Stimulated activated CD8-positive, alpha-beta memory T cell treated with anti-CD3 and anti-CD28 coated beads, Interleukin-7, amount 100 ng/mL, for 24 hours (primary cell): ENCODE data around the gene RPRD2.
"Not testable (repeated sequence)": the region's sequence is repeated elsewhere in the genome, so short reads cannot be mapped to it uniquely, and the experiment has no call there.

Source experiments
- DNase-seq: peaks from one replicate; pipeline ENCODE4 v3.0.0-alpha.2; 2020; ENCODE audit warnings: low read depth

Gene RPRD2

GRCh38 chr1:150389650-150390049, 25.7 kb downstream of the RPRD2 start:
- no peak for DNase-seq

GRCh38 chr1:150392627-150393026, 28.7 kb downstream of the RPRD2 start:
- no peak for DNase-seq

- DNase-seq, result not testable (repeated sequence)
Measured at GRCh38 chr1:150395115-150395514, 31.2 kb downstream of the RPRD2 start.

- no peak for DNase-seq
Measured at GRCh38 chr1:150397392-150398032, 33.6 kb downstream of the RPRD2 start.

- DNase-seq, result no peak
Measured at GRCh38 chr1:150404465-150404864, 40.5 kb downstream of the RPRD2 start.

- DNase-seq, result no peak
Measured at GRCh38 chr1:150405660-150406059, 41.7 kb downstream of the RPRD2 start.

GRCh38 chr1:150406483-150406882, 42.5 kb downstream of the RPRD2 start:
- no peak for DNase-seq

- DNase-seq, result no peak
Measured at GRCh38 chr1:150407330-150407729, 43.4 kb downstream of the RPRD2 start.

GRCh38 chr1:150408800-150409199, 44.9 kb downstream of the RPRD2 start:
- no peak for DNase-seq

- no peak for DNase-seq
Measured at GRCh38 chr1:150409504-150410362, 45.8 kb downstream of the RPRD2 start.

GRCh38 chr1:150410582-150411101, 46.7 kb downstream of the RPRD2 start:
- no peak for DNase-seq

GRCh38 chr1:150414592-150414991, 50.6 kb downstream of the RPRD2 start:
- no peak for DNase-seq

- DNase-seq, result no peak
Measured at GRCh38 chr1:150415800-150416199, 51.9 kb downstream of the RPRD2 start.

GRCh38 chr1:150420560-150421265, 56.8 kb downstream of the RPRD2 start:
- no peak for DNase-seq

GRCh38 chr1:150422541-150422940, 58.6 kb downstream of the RPRD2 start:
- no peak for DNase-seq

GRCh38 chr1:150429805-150430204, 65.9 kb downstream of the RPRD2 start:
- DNase-seq, result no peak

- no peak for DNase-seq
Measured at GRCh38 chr1:150441121-150441520, 77.2 kb downstream of the RPRD2 start.

- DNase-seq, result no peak
Measured at GRCh38 chr1:150444232-150444631, 80.3 kb downstream of the RPRD2 start.

- no peak for DNase-seq
Measured at GRCh38 chr1:150456146-150456647, 92.2 kb downstream of the RPRD2 start.

- peak; percentile 38 for DNase-seq
Measured at GRCh38 chr1:150464422-150464826, 100.5 kb downstream of the RPRD2 start.

GRCh38 chr1:150466964-150467363, 103.0 kb downstream of the RPRD2 start:
- no peak for DNase-seq

- no peak for DNase-seq
Measured at GRCh38 chr1:150469291-150469690, 105.3 kb downstream of the RPRD2 start.
